HFF-Myc (cell line): ENCODE data around the gene PIGQ.

Experiments used
- DNase-seq: peaks from one replicate; pipeline ENCODE4 v3.0.0-alpha.2; 2011; ENCODE audit warnings: low read depth; ENCODE audit errors: extremely low read depth
- H3K4me3 ChIP-seq: replicated peaks from 2 replicates; pipeline ENCODE4 v1.5.1; 2011; ENCODE audit warnings: low read depth, mild to moderate bottlenecking, control low read depth, low read length
- CTCF ChIP-seq: IDR thresholded peaks from 2 replicates; pipeline ENCODE4 v1.5.1; 2012; ENCODE audit warnings: mild to moderate bottlenecking, low read depth, low read length, control low read depth; ENCODE audit errors: missing control alignments

Gene PIGQ

GRCh38 chr16:561413-561794, 8.4 kb upstream of the PIGQ start:
- TF ChIP-seq CTCF = no peak
- H3K4me3 ChIP-seq = no peak overlapping the region
- DNase-seq = no peak

- no peak for DNase-seq
- TF ChIP-seq CTCF = no peak
- no peak overlapping the region for H3K4me3 ChIP-seq
These were observed 7.5 kb upstream of the PIGQ start for GRCh38 chr16:561957-562938.

- TF ChIP-seq CTCF = no peak
- no peak overlapping the region for H3K4me3 ChIP-seq
- no peak for DNase-seq
These were observed 6.6 kb upstream of the PIGQ start for GRCh38 chr16:563072-563644.

GRCh38 chr16:564690-565418, 4.9 kb upstream of the PIGQ start:
- H3K4me3 ChIP-seq = no peak overlapping the region
- no peak for DNase-seq
- no peak for TF ChIP-seq CTCF

- no peak for DNase-seq
- H3K4me3 ChIP-seq = no peak overlapping the region
- TF ChIP-seq CTCF = no peak
These were observed 4.1 kb upstream of the PIGQ start for GRCh38 chr16:565419-566330.
